NCI-H510A treated with DMSO at 0.1 percent for 48 hours (cell line): ENCODE results near the gene PIK3CD.

Experiments used
- DNase-seq: peaks from one replicate; lab custom pipeline; 2025; lab: John Stamatoyannopoulos, UW

The PIK3CD gene

DNA sequence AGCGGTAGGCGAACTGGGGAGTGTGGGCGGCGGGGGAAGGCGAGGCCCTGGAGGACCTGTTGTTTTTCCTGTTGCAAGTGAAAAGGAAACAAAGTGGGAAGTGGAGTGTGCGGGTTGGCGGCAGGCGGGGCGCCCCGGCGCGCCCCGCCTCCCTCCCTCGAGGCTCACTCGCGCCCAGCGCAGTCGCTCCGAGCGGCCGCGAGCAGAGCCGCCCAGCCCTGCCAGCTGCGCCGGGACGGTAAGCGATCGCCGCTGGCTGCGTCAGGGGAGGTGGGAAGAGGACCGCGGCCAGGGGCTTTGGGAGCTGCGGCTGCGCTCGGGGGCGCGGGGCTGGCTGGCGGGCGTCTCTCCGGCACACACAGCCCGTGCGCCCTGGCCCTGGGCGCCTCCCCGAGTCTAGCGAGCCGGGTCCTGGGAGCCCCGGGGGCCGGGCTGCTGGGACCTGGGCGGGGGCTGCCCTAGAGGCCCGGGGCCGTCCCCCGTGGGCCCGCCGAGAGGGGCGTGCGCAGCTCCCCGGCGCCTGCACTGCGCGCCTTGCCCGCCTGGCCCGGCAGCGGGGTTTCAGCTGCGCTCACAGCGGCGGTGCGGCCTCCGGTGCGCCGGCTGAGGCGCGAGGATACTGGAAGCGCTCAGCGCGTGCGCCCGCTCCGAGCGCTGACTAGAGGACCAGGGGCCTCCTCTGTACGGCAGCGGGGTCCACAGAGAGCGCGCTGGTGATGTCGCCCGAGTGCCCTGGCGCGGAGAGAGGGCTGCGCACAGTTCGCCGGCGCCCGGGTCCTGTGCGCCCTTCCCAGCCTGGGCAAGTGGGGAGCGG lies at the start of gene PIK3CD:
Gene PIK3CD (plus strand): TSS at position 167 of the 814 bp plus-strand sequence. CDS start 58,725 bp downstream, outside the sequence.
- peak; percentile 59 for DNase-seq

DNA sequence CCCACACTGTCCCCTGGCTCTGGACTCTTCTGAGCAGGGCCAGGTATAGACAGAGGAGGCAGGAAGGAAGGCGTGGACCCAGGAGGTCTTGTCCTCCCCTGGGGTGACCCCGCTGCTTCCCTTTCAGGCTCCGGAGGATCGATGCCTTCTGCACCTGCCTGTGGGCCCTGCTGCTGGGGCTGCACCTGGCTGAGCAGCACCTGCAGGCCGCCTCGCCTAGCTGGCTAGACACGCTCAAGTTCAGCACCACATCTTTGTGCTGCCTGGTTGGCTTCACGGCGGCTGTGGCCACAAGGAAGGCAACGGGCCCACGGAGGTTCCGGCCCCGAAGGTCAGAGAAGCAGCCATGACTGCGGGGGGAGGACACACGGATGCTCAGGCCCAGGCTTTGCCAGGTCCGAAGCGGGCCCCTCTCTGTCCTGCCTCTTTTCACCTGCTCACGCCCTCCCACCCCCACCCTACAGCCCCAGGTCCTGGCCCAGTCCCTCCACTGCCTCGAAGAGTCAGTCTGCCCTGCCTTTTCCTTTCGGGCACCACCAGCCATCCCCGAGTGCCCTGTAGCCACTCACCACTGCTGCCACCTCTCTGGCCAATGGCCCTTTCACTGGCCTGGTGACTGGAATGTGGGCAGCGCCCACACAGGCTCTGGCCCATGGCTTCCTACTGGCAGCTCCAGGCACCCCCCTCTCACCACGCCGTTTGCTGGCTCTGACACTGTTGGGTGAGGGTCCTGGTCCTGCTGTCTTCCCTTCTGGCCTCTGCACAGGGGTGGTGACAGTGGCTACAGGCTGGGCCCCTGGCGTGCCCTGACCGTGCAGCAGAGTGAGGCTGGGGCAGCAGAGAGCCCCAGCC lies 49.4 kb upstream of the PIK3CD start:
- no peak for DNase-seq

DNA sequence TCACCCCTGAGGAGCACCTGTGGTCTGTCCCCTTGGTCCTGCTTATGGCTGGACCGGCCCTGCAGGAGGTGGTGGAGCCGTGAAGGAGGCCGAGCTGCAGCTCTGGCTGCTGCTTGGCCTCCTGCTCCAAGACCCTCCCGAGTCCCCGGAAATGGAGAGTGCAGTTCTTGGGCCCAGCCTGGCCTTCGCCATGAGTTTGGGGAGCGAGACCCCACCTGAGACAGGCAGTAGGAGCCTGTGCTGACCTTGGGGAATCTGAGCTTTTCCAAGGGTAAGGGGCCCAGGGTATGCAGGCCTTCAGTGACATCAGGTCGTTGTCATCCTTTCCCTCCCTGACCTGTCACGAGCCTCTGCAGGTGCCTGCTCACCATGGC lies 48.8 kb upstream of the PIK3CD start:
- no peak for DNase-seq

DNA sequence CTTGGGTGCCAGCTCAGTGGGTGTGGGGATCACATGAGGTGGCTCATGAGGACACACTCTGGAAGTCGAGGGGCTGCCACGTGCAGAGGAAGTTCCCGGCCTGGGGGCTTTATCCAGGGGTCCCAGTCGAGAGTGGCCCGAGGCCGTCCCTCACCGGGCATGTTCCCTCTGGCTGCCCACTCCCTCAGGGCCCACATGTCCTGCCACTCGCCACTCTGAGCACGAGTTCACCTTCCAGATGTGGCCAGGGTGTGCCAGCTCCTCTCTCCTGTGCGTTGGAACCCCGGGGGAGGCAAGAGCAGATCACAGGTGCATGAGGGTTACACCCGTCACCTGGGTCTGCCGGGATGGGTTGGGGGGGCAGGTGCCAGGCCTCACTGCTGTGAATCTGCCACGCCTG lies 48.2 kb upstream of the PIK3CD start:
- DNase-seq: no peak

DNA sequence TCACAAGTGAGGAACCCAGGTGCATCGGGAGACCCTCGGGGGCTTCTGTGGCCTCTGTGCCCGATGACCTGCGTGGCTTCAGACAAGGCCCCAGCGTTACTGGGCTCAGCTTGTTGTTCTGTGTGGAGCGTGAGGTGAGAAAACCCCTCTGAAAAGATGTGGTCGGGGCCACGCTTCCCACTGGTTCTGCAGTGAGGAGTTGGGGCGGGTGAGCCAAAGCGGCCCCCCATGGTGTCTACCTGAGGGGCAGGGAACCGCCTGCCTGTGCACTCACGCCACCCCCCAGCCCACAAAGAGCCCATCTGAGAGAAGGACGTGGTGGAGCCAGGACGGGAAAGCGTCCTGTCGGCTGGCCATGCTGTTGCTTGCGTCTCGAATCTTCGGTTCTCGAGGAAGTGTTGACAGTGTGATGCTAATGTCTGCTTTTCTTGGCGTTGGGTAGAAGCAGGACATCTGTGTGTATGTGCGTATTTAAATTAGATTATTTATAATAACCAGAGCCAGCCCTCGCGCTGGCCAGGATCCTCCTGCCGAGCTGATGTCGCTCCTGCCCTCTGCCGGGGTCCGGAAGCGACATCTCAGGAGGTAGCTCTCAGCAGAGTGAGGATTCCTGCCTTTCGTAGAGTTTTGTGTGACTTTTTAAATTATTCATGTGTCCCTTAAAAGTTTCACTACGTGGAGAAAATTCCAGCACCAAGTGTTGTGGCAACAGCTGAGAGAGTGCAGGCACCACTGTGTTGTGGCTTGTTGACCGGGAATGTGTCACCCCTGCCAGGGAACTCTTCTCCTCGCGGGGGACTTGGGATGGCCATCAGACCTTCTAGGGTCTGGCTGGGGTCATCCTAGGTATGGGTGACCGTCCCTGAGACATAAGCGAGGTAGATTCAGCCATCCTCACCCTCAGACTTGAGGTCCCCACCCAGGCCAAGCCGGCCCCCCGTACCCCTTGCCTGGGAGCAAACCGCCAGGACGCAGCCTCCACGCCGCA lies 47.5 kb upstream of the PIK3CD start:
- no peak for DNase-seq

DNA sequence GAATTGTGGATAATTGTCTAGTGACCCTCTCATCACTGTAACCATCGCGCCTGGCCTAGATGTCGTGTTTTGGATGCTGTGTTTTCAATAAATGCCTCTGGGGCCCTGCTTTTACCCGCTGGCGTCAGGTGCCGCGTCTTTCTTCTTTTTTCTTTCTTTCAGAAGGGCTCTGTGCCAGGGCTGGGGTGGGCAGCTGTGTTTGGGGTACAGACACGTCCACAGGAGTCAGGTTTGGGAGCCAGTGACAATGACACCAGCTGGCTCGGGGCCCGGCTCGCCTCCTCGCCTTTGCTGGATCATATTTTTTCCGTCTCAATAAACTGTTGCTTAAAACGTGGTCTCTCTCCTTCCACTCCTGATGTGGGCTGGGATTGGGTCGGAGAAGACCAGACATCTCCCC lies 46.7 kb upstream of the PIK3CD start:
- DNase-seq: no peak

DNA sequence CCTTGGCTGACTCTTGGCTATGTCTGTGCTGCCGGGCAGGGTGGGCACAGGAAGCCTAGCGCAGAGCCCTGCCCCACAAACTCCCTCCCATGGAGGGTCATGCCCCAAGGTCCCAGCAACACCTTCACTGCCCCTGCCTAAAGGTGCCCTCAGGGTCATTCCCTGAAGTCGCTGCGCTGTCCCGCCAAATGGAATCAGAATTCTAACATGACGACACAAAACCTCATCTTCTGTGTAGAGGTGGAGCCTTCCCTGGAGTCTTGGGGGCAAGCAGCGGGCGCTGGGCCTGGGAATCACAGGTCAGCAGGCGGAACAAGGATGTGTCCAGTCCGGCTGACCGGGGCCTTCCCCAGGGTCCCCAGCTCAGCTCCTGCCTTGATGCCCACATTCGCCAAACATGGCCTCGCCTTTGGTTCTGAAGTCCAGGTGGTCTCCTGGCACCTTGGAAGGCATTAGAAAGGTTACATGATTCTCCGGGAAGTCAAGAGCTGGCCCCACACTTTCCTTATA lies 45.5 kb upstream of the PIK3CD start:
- no peak for DNase-seq

DNA sequence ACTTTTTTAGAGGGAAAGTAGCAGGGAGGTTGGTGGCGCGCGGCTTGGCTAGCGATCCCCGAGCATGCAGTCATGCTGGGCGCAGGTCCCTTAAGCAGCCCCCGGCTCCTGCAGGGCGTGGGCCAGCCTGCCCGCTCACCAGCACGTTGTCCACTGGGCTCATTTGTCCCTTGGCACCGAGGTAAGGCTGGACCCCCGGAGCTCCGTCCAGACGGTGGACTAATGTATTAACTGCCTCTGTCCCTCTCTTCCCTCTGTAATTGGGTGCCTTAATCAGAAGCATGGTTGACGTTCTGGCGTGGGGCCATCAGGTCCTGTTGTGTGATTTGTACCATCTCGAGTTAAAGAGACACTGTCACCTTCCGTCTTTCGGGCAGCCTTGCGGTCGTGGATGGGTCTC lies 45.1 kb upstream of the PIK3CD start:
- DNase-seq: no peak

DNA sequence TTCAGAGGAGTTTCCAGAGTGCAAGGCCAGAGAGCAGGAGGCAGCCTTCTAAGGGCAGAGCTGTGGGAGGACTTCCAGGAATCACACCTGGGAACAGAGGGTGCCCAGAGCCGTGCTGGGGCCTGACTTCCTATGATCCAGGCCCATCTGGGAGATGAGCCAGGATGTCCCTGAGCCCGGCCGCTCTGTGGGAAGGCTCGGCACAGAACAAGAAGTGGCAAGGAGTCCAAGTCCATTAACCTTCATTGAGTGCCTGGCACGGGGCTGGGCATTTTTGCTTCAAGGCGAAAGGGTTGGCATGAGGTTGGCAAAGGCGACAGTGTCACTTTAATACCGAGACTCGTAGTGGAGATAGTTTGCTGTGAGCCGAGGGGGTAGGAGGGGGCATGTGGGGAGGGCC lies 44.6 kb upstream of the PIK3CD start:
- DNase-seq: no peak

DNA sequence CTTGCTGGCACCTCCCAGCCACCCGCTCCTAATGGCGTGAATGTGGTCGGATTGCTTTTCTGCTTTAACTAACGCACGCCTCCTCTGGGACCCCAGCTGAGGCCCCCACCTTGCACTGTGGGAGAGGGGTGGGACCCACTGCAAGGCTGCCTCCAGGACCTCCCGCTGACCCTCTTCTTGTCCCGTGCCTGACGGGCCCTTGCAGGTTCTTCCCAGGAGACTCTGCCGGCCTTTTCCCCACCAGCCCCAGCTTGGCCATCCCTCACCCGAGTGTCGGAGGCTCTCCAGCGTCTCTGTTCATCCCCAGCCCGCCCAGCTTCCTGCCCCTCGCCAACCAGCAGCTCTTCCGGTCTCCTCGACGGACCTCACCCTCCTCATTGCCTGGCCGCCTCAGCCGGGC lies 44.2 kb upstream of the PIK3CD start:
- no peak for DNase-seq

DNA sequence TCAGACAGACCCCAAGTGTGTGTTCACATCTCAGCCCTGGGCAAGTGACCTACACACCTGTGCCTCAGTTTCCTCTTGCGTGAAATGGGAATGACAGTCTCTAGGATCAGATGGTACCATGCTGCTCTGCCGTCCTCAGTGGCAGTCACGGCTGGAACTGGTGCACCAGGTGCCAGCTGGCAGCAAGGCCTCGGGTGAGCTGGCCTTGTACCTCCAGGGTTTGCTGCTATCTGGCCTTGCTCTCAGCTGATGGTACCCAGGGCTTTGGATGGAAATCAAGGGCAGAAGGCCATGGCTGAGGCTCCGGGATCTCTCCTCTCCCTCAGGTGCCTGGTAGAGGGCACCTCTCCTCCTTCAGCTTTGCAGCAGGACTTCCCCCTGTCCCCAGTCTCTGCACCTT lies 41.5 kb upstream of the PIK3CD start:
- DNase-seq: no peak

DNA sequence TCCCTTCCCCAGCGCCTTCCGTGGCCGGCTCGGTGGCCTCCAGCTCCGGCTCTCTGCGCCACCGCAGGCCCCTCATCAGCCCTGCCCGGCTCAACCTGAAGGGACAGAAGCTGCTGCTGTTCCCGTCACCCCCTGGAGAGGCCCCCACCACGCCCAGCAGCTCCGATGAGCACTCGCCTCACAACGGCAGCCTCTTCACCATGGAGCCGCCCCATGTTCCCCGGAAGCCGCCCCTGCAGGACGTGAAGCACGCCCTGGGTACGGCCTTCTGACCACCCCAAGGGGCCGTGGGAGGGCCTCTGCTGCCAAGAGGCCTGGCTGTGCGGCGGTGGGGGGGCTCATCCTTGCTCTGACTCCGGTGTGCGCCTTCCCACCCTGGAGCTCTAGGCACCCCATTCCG lies 41.0 kb upstream of the PIK3CD start:
- DNase-seq: no peak

DNA sequence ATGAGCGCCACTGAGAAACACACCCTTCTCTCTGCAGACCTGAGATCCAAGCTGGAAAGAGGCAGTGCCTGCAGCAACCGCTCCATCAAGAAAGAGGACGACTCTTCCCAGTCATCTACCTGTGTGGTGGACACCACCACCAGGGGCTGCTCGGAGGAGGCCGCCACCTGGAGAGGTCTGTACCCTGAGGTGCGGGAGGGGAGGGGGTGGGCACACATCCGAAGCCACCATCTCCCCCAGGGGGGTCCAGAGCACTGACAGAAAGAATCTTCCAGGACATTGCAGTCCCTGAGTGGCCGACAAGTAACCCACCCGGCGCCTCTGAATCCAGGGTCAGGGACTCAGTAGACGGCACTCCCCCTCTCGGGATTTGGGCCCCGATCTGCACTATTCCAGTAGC lies 39.8 kb upstream of the PIK3CD start:
- no peak for DNase-seq

DNA sequence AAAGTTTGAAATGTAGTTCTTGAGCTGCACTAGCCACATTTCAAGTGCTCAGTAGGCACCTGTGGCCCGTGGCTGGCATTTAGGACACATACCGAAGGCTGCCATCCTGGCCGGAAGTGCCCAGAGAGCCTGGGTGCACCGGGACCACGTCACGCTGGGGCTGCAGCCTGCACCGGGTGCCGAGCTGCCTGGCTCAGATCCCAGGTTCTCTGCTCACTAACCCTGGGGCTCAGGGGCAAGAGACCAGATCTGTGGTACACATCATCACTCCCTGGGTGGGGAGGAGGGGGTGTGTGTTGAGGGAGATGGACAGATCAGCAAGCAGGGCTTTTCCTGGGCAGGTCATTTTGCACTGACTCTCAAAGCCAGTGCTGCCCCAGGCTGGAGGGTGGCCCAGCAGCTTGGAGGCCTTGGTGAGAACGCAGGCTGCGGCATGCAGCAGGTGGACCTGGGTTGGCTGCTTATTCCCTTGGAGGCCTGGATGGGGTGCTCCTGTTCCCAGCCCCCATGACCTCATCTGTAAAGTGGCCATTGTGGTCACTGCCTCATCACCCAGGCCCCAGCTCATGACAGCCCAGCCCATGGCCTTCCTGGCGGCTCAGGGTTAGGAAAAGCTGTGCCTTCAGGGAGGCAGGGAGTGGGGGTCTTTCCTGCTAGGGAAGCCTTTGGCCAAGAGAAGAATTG lies 39.2 kb upstream of the PIK3CD start:
- no peak for DNase-seq

DNA sequence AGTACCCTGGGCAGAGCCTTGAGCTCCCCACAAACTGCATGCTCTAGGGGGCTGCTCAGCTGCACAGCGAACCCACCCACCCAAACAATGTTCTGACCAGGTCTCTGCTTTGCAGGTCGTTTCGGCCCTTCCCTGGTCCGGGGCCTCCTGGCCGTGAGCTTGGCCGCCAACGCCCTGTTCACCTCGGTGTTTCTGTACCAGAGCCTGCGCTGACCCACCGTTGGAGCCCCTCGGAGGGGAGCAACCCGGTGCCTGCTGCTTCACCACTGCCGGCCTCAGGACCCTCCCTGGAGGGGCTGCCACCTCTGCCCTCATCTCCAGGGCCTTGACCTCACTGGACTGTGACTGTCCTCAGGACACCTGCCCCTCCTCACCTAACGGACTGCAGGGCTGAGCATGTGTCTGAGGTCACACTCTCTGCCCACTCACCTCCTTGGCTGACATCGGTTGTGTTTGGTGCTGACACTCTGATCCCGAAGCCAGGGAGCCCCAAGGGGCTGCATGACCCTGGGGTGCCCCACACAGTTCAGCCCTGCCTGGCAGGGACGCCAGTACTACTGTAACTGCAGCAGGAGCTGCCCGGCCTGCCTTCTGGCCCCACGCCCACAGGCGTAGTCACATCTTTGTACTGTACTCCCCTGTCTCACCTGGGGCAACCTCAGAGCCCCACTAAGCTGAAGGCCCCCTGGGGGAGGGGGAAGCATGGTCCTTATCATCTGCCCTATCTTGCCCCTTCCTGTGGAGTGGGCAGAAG lies 38.5 kb upstream of the PIK3CD start:
- DNase-seq: no peak

DNA sequence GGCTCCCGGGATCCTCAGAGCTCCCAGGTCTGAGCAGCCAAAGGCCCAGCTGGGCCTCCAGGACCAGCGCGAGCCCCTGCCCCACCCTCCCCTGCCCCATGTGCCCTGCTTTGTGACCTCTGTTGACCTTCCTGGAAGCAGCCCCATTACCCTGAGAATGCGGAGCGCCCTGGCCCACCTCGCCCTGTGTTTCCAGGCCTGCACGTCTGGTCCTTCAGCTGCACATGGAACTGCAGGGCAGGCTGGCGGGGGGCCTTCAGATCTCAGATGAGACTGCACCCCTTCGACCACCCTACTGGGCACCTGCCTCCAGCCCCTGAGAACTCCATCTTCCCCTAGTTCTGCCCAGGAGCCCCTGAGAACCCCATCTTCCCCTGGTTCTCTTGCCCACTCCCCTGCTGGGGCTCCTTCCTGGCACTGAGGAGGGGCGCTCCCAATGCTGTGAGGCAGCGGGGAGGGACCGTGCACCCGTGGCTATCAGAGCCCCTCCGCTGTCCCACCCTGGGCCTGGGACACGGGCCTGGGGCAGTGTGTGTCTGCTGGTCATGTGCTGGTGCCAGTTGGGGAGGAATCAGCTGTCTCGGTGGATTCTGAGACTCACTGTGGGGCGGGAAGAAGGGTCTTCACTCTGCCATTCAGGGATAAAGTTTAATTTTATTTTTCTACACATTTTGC lies 37.8 kb upstream of the PIK3CD start:
- no peak for DNase-seq

DNA sequence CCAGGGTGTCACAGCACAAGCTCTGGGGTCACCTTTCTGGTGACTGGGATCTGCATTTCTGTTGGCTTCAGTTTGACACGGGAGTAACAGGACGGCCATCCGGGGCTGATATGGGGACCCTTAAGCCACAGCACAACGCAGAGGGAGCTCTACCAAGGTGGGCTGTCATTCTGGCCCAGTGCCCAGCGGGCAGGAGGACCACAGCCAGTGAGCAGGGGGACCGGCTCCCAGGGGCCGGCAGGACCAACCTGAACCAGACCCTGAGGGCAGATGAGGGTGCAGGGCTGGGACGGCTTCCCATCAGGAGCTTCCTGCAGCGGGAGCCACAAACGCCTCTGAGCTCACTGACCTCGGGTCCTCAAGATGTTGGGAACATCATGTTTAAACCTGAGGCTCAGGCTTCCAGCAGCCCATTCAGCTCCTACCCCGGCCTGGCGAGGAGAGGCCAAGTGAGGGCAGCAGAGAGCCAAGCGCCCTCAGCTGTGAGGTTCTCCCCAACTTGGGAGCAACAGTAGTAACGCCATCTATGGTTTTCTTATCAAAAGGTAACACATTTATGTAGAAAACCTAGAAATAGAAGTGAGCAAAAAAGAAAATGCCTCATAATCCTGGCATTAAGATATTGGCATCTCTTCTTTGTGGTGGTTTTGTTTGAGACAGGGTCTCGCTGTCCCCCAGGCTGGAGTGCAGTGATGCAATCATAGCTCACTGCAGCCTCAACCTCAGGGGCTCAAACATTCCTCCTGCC lies 36.0 kb upstream of the PIK3CD start:
- DNase-seq: peak; percentile 72

DNA sequence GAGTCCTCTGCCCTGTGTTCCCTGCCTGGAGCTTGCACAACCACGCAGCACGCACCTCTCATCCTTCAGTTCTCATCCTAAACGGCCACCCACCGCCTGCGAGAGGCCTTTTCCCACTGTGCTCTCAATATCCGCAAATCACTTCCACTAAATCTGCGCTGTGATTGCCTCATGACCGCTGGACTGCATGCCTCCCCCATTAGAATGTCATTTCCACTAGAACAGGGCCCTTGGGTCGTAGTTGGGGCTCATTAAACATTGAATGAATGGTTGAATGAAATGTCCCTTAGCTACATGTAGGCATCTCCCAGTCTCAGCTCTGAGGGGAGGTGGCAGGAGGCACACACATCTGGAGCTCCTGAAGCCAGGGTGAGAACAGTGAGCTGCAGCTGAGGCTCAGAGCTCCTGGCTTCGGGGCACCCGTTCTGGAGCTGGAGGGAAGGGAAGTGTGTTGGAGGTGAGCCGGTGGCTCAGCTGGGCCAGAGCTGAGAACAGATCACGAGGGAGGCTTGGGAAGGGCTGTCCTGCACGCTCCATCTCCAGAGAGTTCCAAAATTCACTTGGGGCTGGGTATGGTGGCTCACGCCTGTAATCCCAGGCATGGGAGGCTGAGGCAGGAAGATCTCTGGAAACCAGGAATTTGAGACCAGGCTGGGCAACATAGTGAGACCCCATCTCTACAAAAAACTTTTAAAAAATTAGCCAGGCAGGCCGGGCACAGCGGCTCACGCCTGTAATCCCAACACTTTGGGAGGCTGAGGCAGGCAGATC lies 32.4 kb upstream of the PIK3CD start:
- DNase-seq: no peak
